HG02678 (cell line): Measurements from ENCODE around the gene PLEKHG4.

Source experiments
- ATAC-seq: cut with Tn5 transposase; IDR thresholded peaks from one replicate; pipeline ENCODE4 v1.9.1; 2021; ENCODE audit warnings: mild to moderate bottlenecking, moderate library complexity; ENCODE audit not compliant: unreplicated experiment

Gene PLEKHG4

GRCh38 chr16:67327743-67328142, 48.4 kb downstream of the PLEKHG4 start:
- no peak for ATAC-seq

GRCh38 chr16:67329901-67330300, 50.6 kb downstream of the PLEKHG4 start:
- ATAC-seq, result no peak

- no peak for ATAC-seq
These were observed 54.0 kb downstream of the PLEKHG4 start for GRCh38 chr16:67333315-67333714.

- ATAC-seq, result no peak
These were observed 56.8 kb downstream of the PLEKHG4 start for GRCh38 chr16:67336116-67336515.

- no peak for ATAC-seq
These were observed 57.3 kb downstream of the PLEKHG4 start for GRCh38 chr16:67336648-67337047.
